Kidney (tissue), 14 donors: ENCODE measurements around the gene NEK11. TPM values are rescaled to one million over a fixed set of nuclear protein-coding genes. Genes with fewer than 3 reads are reported as not detected.

Source experiments
- DNase-seq, 5 donors: peaks; one replicate each; pipeline ENCODE4 v3.0.0-alpha.2; 2013 to 2020
- FAIRE-seq: peaks from 2 replicates; lab custom pipeline; 2012; peaks lifted over from hg19 to GRCh38; lab: Jason Lieb, UNC
- H3K27ac ChIP-seq, 2 donors: one replicate each; pipeline ENCODE4 v1.7.0; 2013; ENCODE audit warnings: low read depth in 2 of 2, low read length in 2 of 2, inconsistent platforms in 1 of 2
- H3K27me3 ChIP-seq: one replicate; pipeline ENCODE4 v1.7.1; 2013; ENCODE audit warnings: low read length, inconsistent platforms; ENCODE audit not compliant: control insufficient read depth, insufficient read depth
- H3K36me3 ChIP-seq, 3 donors: one replicate each; pipeline versions ENCODE4 v1.7.0 to v1.7.1; 2013; ENCODE audit warnings: low read length in 3 of 3, control low read depth in 1 of 3, inconsistent platforms in 1 of 3; ENCODE audit not compliant: insufficient read depth in 3 of 3, control insufficient read depth in 2 of 3
- H3K4me1 ChIP-seq, 3 donors: one replicate each; pipeline versions ENCODE4 v1.7.0 to v1.7.1; 2013; ENCODE audit warnings: low read length in 3 of 3, inconsistent platforms in 1 of 3, low read depth in 1 of 3; ENCODE audit not compliant: control insufficient read depth in 2 of 3, insufficient read depth in 2 of 3
- H3K4me3 ChIP-seq, 3 donors: one replicate each; pipeline versions ENCODE4 v1.7.0 to v1.8.1; 2013; ENCODE audit warnings: low read length in 3 of 3, control low read depth in 1 of 3, inconsistent platforms in 1 of 3
- H3K9ac ChIP-seq, 3 donors: one replicate each; pipeline versions ENCODE4 v1.7.0 to v1.7.1; 2013; ENCODE audit warnings: low read length in 3 of 3, control low read depth in 1 of 3, inconsistent platforms in 1 of 3
- H3K9me3 ChIP-seq, 3 donors: one replicate each; pipeline versions ENCODE4 v1.7.0 to v1.7.1; 2013; ENCODE audit warnings: low read length in 3 of 3, control low read depth in 1 of 3, inconsistent platforms in 1 of 3; ENCODE audit not compliant: control insufficient read depth in 2 of 3, insufficient read depth in 1 of 3
- intact Hi-C: fragments of 100-400 bp; cut with DNase I; formaldehyde crosslinking; loops from one replicate; pipeline ENCODE4 v1.11.1; 2022
- polyA plus RNA-seq: library from polyadenylated mRNA; stranded (reverse); fragments of 350-450 nt; fragmentation: Illumina TruSeq; extraction: RNeasy Lipid Tissue Mini Kit (QIAGEN cat#74804); gene quantifications from one replicate; pipeline ENCODE4 v1.2.3, GENCODE V29; 2014; ENCODE audit warnings: low read depth, low replicate concordance; ENCODE audit not compliant: insufficient read depth
- total RNA-seq: library from RNA; stranded (reverse); fragmentation: NEBNext Ultra II Directional; extraction: Animal tissue kit (Norgen Biotek cat#: 25700); gene quantifications from one replicate; pipeline ENCODE4 v1.2.1, GENCODE V29; 2021
- TF ChIP-seq, protein P1 (sequence below): IDR thresholded peaks from 3 replicates; pipeline ENCODE4 v1.5.1; 2012; ENCODE audit warnings: mild to moderate bottlenecking, moderate library complexity, borderline replicate concordance; ENCODE audit not compliant: insufficient read depth; ENCODE audit errors: extremely low read depth
- donor health status: control.
- donor health status: control.
- donor health status: control.
- donor health status: control.
- donor health status: control.
- donor health status: DM: yes; HTN: yes; CAD: no.
- donor health status: Normal renal cell carcinoma (clear cell type).

The NEK11 gene
- total and polyA plus RNA-seq, 2 donors from 2014 or later: 7.9 to 13.2 TPM

DNA sequence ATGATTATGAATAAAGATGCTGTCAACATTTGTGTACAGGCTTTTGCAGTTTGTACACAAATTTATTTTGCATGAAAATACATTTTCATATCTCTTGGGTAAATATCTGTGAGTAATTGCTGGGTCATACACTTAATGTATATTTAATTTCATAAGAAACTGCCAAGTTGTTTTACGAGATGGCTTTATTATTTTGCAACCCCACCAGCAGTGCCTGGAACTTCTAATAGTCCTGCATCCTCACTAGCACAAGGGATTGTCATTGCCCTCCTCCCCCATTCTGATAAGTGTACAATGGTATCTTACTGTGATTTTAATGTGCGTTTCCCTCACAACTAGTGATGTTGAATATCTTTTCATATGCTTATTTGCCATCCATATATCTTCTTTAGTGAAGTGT lies 45.2 kb upstream of the NEK11 start:
- Histone ChIP-seq H3K4me1 (no peaks in the 10 kb centered on the region), H3K9ac (no peak overlapping the region), H3K9me3 (no peaks in the 10 kb centered on the region), H3K4me3 (no peak overlapping the region), H3K27me3 (no peaks in the 10 kb centered on the region), H3K36me3 (peaks cover 0 to 4% (median 0%) of the 10 kb centered on the region in 3 donors), H3K27ac (no peak overlapping the region)
- FAIRE-seq: no peak
- TF ChIP-seq, protein P1, sequence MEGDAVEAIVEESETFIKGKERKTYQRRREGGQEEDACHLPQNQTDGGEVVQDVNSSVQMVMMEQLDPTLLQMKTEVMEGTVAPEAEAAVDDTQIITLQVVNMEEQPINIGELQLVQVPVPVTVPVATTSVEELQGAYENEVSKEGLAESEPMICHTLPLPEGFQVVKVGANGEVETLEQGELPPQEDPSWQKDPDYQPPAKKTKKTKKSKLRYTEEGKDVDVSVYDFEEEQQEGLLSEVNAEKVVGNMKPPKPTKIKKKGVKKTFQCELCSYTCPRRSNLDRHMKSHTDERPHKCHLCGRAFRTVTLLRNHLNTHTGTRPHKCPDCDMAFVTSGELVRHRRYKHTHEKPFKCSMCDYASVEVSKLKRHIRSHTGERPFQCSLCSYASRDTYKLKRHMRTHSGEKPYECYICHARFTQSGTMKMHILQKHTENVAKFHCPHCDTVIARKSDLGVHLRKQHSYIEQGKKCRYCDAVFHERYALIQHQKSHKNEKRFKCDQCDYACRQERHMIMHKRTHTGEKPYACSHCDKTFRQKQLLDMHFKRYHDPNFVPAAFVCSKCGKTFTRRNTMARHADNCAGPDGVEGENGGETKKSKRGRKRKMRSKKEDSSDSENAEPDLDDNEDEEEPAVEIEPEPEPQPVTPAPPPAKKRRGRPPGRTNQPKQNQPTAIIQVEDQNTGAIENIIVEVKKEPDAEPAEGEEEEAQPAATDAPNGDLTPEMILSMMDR: no peak
- intact Hi-C loops: no loop called here
- no peak for DNase-seq

DNA sequence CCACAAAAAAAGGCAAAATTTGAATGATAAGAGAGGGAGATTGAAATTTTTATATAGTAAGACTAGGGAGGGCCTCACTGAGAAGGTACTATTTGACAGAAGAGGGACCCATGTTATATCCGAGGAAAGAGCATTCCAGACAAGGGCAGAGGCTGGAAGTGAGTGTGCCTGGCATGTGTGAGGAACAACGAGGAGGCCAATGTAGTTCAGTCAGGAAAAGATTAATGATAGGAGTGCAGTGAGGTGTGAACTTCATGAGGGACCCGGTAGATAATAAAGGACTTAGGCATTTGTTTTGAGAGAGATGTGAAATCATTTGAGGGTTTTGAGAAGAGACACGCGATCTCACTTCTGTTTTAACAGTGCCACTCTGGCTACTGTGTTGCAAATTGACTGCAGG lies 36.4 kb upstream of the NEK11 start:
- DNase-seq: peak in 1 of 5 donors; percentile 8

DNA sequence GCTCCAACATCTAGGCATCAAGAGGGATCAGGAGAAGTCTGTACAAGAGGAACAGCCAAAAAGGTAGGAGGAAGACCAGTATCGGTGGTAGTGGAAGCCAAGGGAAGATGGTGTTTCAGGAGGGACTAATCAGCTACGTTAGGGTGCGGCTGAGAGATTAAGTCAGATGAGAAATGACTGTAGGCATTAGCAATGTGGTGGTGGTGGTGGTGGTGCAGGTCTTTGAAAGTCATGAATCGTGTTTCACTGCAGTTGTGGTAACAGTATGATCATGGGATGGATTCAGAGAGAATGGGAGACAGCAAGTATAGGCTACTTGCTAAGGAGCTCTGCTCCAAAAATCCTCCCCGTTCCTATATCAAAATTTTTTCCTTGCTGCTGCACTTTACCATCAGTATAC lies 35.6 kb upstream of the NEK11 start:
- H3K4me1 ChIP-seq: no peaks in the 10 kb centered on the region
- no peak overlapping the region for H3K27ac ChIP-seq
- TF ChIP-seq, protein P1: no peak
- H3K27me3 ChIP-seq: no peaks in the 10 kb centered on the region
- intact Hi-C loops: no loop called here
- H3K36me3 ChIP-seq: peaks cover 0 to 9% (median 3%) of the 10 kb centered on the region in 3 donors
- no peak overlapping the region for H3K9ac ChIP-seq
- no peak overlapping the region for H3K4me3 ChIP-seq
- H3K9me3 ChIP-seq: no peaks in the 10 kb centered on the region
- no peak for DNase-seq
- FAIRE-seq: no peak

More for the DNA sequence above, 36.4 kb upstream of the NEK11 start:
- no peak overlapping the region for H3K9ac ChIP-seq
- no peak overlapping the region for H3K4me3 ChIP-seq
- FAIRE-seq: no peak
- TF ChIP-seq, protein P1: no peak
- intact Hi-C loops: no loop called here
- H3K4me1 ChIP-seq: no peaks in the 10 kb centered on the region
- H3K36me3 ChIP-seq: peaks cover 0 to 9% (median 3%) of the 10 kb centered on the region in 3 donors
- no peaks in the 10 kb centered on the region for H3K9me3 ChIP-seq
- H3K27me3 ChIP-seq: no peaks in the 10 kb centered on the region
- H3K27ac ChIP-seq: no peak overlapping the region

DNA sequence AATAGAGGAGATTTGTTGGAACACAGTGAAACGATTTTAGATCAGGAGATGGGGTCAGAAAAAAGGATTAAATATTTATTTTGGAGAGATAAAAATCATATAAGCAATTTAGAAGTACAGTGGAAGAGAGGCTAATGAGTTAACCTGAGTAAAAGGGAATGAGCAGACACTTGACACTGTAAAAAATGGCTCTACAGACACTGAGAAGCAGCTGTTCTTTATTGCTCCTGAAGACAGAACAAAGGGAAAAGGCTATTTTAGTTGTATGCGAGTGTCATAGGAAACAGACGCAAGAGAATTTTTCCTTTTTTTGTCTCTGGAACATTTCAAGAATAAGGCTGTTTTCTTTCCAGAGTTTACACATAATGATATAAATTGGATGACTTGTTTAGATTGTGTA lies 34.3 kb upstream of the NEK11 start:
- no peak for FAIRE-seq

More for the DNA sequence above, 34.3 kb upstream of the NEK11 start:
- intact Hi-C loops: no loop called here
- H3K36me3 ChIP-seq: peaks cover 0 to 9% (median 3%) of the 10 kb centered on the region in 3 donors
- DNase-seq: peak in 2 of 5 donors; percentile 38
- H3K9me3 ChIP-seq: no peaks in the 10 kb centered on the region
- TF ChIP-seq, protein P1: no peak
- no peak overlapping the region for H3K4me3 ChIP-seq
- no peak overlapping the region for H3K9ac ChIP-seq
- no peaks in the 10 kb centered on the region for H3K4me1 ChIP-seq
- H3K27ac ChIP-seq: no peak overlapping the region
- no peaks in the 10 kb centered on the region for H3K27me3 ChIP-seq
